RWPE1 (cell line): ENCODE data around the gene MNT.
A peak's percentile ranks its signal among the peaks of the same experiment; 100 is the strongest.

ENCODE experiments used
- CTCF ChIA-PET: fragments of 350-600 bp; sonication (Branson Sonifier 250); formaldehyde crosslinking; extraction: SDS; loops from one replicate; lab custom pipeline; 2021; lab: Yijun Ruan, JAX
- POLR2A ChIA-PET: fragments of 400-600 bp; formaldehyde crosslinking; extraction: SDS; loops from one replicate; lab custom pipeline; 2020; ENCODE audit warnings: antibody characterized with exemption; ENCODE audit not compliant: low non-redundant PET; lab: Yijun Ruan, JAX
- DNase-seq: peaks from one replicate; pipeline ENCODE4 v3.0.0; 2012; ENCODE audit warnings: low spot score
- H3K27ac ChIP-seq: fragments of 450-650 bp; 2 replicates; pipeline ENCODE4 v1.5.1; 2017
- CTCF ChIP-seq: fragments of 450-650 bp; conservative IDR thresholded peaks from 2 replicates; pipeline ENCODE4 v1.5.1; 2017; ENCODE audit warnings: low read depth, mild to moderate bottlenecking

The MNT gene

GRCh38 chr17:2401426-2402221 lies 764 bp upstream of the MNT start:
- TF ChIP-seq CTCF: no peak
- DNase-seq: peak; percentile 93
- peak overlapping the region; percentile 99 for H3K27ac ChIP-seq
- ChIA-PET CTCF (interaction anchor here (0.8 to 2.3 kb wide), 3 partner anchors 19 to 1794 kb away, joined by 3 to 7 read pairs (median 6); no protein-coding TSS in a partner anchor), POLR2A (interaction anchor here (1.2 kb wide), 1 partner anchor 9 kb away, joined by 4 read pairs; no protein-coding TSS in a partner anchor)

DNA sequence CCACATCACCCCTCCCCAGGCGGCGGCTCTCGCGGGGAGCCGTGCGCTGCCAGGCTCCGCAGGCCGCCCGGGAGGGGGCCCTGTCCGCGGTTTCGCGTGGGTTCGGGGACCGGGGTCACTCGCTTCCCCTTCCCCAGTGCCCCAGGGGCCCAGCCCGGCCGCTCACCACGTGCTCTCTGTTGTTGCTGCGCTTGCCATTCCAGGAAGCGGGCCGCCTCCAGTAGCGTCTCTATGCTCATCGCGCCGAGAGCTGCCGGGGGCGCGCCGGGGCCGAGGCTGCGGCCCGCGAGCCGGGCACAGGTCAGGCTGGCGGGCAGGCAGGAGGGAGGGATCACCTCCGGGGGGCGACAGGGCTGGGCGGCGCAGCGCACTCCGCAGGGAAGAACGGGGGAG lies 390 bp downstream of the MNT start:
- H3K27ac ChIP-seq: peak overlapping the region; percentile 99
- no peak for TF ChIP-seq CTCF
- ChIA-PET POLR2A (interaction anchor here (0.6 to 1.4 kb wide), 3 partner anchors 18 to 686 kb away, joined by 3 to 5 read pairs (median 3); partner anchors contain the start of gene TSR1), CTCF (interaction anchor here (0.6 kb wide), 1 partner anchor 11 kb away, joined by 5 read pairs; no protein-coding TSS in a partner anchor)
- DNase-seq: no peak

DNA sequence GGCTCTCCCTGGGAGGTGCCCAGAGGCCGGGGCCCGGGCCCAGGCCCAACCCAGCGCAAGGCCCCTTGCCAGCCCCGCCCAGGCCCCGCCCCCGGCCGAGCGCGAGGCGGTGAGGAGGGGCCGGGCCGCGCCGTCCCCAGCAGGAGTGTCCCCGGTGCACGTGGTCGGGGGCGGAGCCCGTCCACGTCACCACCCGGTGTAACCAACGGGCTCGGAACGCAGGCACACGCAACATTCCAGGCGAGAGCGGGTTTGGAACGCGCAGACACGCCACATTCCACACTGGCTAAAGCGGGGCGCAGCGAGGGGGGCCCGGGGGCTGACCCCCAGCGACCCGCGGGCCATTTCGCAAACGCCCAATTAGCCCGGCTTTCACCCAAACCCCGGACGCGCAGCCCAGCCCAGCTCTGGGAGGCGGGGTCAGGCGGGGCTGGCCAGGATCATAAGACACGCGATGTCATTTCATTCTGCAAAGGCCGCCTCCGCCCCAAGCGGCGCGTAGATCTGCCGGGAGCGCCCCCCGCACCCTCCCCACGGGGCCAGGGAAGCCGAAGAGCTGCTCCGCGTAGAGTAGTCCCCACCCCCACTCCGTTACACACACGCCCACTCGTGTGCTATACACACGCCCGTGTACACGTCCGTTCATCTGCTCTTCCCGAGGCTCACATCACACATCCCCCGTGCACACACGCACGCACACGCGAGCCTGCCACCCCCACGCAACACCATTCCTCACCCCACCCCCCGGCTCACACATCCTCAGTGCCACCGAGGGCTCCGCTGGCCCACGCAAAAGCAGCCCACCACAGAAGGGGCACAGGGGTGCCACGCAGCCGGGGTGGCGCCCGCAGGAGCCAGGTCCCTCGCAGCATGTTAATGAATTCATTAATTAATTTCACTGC lies 1.0 kb downstream of the MNT start:
- CTCF ChIA-PET: interaction anchor here (0.6 to 0.7 kb wide), 3 partner anchors 9 to 1783 kb away, joined by 3 to 6 read pairs (median 3); no protein-coding TSS in a partner anchor
- POLR2A ChIA-PET: interaction anchor here (0.6 to 1.4 kb wide), 6 partner anchors 8 to 686 kb away, joined by 3 to 5 read pairs (median 3); partner anchors contain the start of gene TSR1
- peak; percentile 93 for DNase-seq
- TF ChIP-seq CTCF: no peak
- H3K27ac ChIP-seq: peak overlapping the region; percentile 99

GRCh38 chr17:2398655-2399571 lies 1.9 kb downstream of the MNT start:
- DNase-seq: peak; percentile 62
- CTCF ChIA-PET: interaction anchor here (0.6 to 0.7 kb wide), 3 partner anchors 8 to 1784 kb away, joined by 3 to 6 read pairs (median 3); no protein-coding TSS in a partner anchor
- H3K27ac ChIP-seq: peak overlapping the region; percentile 99
- TF ChIP-seq CTCF: no peak
- POLR2A ChIA-PET: interaction anchor here (0.6 to 1.4 kb wide), 5 partner anchors 9 to 166 kb away, joined by 3 to 5 read pairs (median 3); partner anchors contain the start of gene TSR1

- ChIA-PET CTCF (no interaction called here), POLR2A (interaction anchor here (0.7 kb wide), 1 partner anchor 10 kb away, joined by 3 read pairs; no protein-coding TSS in a partner anchor)
- TF ChIP-seq CTCF: no peak
- no peak for DNase-seq
- H3K27ac ChIP-seq: peak overlapping the region; percentile 99
Measured at GRCh38 chr17:2398182-2398581, 2.7 kb downstream of the MNT start.
